Keratinocyte (primary cell): ENCODE results near the gene WDR87.

Experiments
- EZH2 ChIP-seq: IDR thresholded peaks from one replicate; pipeline ENCODE4 v1.6.1; 2012; ENCODE audit warnings: inconsistent platforms, mild to moderate bottlenecking, low read length, moderate library complexity
- TF ChIP-seq, protein P1 (sequence below), 3 experiments: IDR thresholded peaks in 1 of 3; conservative IDR thresholded peaks in 1 of 3; optimal IDR thresholded peaks in 1 of 3; 2 replicates in 2 of 3; 3 replicates in 1 of 3; pipeline versions ENCODE3 to v1.5.1; 2011; ENCODE audit warnings: low read length in 3 of 3, mild to moderate bottlenecking in 3 of 3, moderate library complexity in 2 of 3, control low read depth in 1 of 3, inconsistent platforms in 1 of 3; ENCODE audit not compliant: insufficient read depth in 2 of 3; ENCODE audit errors: extremely low read depth in 1 of 3

DNA sequence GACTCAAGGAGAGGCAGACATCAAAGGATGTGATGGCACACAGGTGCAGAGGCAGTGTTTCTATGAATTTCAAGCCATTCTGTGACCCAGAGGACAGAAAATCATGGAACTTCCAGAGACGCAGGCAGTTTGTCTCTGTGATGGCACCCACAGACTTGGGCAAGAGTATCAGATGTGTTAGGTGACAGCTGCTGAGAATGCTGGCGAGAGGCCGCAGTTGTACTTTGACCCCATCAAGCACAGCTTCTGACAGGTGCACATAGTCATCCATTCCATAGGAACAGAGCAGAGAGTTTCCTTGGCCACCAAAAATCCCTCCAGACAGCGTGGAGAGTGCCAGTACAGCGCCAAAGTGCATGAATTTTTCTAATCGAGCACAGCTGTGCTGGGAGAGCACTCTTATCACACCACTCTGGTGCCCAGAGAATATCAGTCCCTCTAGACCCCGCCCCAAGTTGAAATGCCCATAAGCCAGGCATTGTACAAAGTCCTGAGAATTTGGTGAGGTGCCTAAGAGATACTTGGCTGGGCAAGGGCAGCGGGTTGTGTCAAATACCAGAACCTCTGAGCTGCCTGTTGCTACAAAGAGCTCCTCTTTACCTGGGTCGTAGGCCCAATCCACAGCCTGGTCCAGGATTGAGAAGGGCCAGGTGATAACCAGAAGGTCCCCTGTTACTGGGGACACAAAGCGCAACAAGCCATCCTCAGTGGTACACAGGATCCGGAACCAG lies 12.4 kb downstream of the WDR87 start:
- TF ChIP-seq, protein P1, sequence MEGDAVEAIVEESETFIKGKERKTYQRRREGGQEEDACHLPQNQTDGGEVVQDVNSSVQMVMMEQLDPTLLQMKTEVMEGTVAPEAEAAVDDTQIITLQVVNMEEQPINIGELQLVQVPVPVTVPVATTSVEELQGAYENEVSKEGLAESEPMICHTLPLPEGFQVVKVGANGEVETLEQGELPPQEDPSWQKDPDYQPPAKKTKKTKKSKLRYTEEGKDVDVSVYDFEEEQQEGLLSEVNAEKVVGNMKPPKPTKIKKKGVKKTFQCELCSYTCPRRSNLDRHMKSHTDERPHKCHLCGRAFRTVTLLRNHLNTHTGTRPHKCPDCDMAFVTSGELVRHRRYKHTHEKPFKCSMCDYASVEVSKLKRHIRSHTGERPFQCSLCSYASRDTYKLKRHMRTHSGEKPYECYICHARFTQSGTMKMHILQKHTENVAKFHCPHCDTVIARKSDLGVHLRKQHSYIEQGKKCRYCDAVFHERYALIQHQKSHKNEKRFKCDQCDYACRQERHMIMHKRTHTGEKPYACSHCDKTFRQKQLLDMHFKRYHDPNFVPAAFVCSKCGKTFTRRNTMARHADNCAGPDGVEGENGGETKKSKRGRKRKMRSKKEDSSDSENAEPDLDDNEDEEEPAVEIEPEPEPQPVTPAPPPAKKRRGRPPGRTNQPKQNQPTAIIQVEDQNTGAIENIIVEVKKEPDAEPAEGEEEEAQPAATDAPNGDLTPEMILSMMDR (optimal IDR thresholded peaks at IDR 0.05 in 1 of 3, IDR thresholded peaks at IDR 0.05 in 1 of 3, conservative IDR thresholded peaks at IDR 0.05 in 1 of 3; ENCODE audit: extremely low read depth in 1 of 3, insufficient read depth in 2 of 3, low read length in 3 of 3): no peak
- TF ChIP-seq EZH2: no peak
